ENCODE results near the gene DBP.

DBP gene

DNA sequence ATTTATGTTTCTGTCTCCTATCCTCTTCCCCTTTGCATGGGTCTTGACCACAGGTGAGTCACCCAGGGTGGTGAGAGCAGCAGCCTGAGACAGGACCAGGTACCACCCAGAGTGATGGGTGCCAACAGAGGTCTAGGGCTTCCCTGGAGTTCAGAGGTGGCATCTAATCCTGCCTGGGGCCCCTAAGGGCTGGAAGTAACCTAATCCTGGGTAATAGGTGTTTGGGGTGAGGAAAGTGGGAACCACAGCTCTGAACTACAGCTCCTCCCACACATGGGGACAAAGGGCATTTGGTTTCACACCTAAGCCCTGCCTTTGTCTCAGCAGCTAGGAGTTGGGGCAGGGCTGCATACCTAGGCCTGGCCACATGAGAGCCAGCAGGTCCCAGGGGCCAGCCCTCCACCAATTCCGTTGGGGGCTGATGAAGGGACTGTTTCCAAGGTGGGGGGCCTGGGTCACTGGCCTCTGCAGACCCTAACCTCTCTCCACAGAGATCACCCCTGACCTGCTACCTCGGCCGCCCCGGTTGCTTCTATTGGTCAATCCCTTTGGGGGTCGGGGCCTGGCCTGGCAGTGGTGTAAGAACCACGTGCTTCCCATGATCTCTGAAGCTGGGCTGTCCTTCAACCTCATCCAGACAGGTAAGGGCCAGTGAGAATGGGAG is 9.8 kb downstream of the DBP start:
- no peak for DNase-seq

GRCh38 chr19:48625891-48626327 is 11.3 kb downstream of the DBP start:
- no peak for DNase-seq

GRCh38 chr19:48624791-48625723 is 12.1 kb downstream of the DBP start:
- DNase-seq, result no peak

- DNase-seq, result peak; percentile 93
Observed at GRCh38 chr19:48624067-48624594, 13.0 kb downstream of the DBP start.

DNA sequence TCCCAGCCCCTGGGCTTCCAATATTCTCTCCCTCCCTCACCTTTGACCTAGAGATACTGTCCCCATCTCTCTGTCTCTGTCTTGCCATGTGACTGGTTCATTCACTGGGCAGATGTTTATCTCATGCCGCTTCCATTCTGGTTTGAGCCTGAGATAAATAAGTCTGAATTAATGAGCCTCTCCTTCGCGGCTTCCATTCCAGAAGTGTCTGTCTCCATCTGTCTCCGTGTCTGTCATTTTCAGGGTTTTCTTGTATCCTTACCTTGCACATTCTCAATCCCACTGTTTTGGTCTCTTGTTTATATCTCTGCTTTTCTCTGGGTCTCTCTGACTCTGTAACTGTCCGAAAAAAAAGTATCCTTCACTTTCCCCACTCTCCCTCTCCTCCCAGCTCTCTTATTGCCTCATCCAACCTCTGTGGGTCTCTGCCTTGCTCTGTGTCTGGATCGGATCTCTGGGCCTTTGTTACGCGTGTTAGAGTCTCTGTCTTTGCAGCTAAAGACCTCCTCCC is 13.6 kb downstream of the DBP start:
- no peak for DNase-seq

GRCh38 chr19:48619692-48620585 is 17.2 kb downstream of the DBP start:
- no peak for DNase-seq

DNA sequence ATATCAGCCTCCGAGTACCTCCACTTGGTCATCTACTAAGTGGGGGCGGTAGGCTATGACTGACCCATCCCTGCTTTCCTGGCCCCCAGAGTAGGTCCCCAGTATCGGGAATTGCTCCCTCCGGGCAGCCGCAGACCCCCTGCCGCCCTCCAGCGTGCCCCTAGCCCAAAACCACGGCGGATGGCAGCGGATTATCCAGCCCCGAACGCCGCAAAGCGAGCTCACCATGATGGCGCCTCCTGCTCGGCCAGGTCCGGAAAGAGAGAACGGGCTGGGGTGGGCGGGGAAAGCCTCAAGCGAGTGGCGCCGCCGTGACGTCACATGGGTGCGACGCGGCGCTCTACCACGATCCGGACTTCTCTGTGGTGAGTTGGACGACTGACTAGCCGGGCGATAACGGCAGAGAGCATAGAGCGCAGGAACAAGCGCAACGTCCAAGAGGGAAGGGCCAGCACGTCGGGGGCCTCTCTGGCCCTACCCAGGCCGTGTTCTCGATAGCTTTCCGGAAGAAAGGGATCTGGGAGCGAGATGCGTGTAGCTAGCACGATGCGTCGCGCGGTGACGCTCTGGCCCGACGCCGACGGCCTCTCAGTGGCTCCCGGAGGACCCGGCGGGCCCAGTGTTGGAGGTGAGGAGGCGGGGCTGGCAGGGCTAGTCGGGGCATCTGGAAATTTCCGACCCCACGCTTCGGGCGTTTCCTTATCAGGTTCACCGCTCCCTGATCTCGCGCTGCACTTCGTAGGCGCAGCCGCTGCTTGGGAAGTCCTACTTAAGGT is 18.1 kb downstream of the DBP start, which contains the start of the genes RPL18 and SPHK2:
RPL18 (minus strand) TSS at position 263 of the 776 bp plus-strand sequence; CDS start at position 228, 35 bp downstream.
SPHK2 (plus strand) TSS at position 591 of the 776 bp plus-strand sequence. CDS start 1,009 bp downstream, outside the sequence.
- DNase-seq, result peak; percentile 95

DNA sequence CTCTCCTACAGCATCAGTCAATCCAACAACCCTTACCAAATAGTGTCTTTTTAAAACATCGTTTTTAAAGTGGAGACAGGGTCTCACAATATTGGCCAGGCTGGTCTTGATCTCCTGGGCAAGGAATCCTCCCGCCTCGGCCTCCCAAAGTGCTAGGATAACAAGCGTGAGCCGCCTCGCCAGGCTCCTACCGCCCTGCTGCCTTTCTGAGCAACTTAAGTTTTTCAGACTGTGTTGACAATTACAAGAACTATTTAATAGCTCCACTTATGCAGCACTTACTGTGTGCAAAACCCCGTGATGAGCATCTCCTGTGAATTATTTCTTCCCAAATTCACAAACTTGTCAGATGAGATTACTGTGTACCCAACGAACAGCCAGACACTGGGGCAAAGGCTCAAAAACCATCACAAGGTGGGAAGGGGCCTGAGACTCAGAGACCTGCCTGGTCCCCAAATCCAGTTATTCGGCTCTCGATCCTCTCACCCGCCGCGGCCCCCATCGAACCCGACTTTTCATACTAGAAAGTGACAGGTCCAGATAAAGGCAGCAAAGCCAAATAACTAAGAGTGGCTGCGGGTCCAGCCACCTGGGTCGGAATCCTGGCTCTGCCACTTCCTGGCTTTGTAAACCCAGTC is 18.8 kb downstream of the DBP start:
- no peak for DNase-seq

- no peak for DNase-seq
Observed at GRCh38 chr19:48617146-48617937, 19.8 kb downstream of the DBP start.

GRCh38 chr19:48616491-48617056 is 20.6 kb downstream of the DBP start:
- no peak for DNase-seq

- DNase-seq, result no peak
Observed at GRCh38 chr19:48616041-48616436, 21.1 kb downstream of the DBP start.

DNA sequence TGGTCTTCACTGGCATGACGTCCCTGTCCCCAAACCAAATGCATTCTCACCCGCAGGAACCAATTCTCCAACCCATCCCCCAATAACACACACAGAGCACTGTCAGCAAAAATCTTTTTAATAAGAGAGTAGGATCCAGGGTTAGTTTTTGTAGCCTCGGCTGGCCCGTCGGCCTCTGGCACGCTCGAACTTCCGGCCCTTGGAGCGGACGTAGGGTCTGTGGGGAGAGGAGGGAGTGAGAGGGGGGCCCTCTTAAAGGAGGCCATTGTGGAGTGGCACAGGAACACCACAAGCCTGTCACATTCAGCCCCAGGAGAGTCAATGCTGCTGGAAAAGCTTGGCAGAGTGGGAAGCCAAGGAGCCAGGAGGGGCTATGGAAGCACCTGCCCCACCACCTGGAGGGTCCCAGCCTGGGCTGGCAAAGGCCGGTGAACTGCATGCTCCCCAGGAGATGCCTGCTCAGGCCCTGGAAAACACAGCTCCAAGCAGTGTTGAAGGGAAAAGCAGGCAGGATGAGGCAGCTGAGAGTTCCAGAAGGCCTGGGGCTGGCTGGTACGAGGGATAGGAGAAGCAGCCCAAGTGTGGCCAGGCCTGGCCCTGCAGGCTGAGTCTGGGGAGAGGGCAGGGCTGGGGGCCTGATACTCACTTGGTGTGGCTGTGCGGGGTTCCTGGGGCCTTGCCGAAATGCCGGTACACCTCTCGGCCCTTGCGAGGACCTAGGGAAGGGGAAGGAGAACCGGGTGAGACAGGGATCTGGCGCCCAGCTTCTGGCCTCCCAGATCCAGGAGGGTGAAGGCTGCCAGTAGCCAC is 21.7 kb downstream of the DBP start:
- DNase-seq, result no peak

DNA sequence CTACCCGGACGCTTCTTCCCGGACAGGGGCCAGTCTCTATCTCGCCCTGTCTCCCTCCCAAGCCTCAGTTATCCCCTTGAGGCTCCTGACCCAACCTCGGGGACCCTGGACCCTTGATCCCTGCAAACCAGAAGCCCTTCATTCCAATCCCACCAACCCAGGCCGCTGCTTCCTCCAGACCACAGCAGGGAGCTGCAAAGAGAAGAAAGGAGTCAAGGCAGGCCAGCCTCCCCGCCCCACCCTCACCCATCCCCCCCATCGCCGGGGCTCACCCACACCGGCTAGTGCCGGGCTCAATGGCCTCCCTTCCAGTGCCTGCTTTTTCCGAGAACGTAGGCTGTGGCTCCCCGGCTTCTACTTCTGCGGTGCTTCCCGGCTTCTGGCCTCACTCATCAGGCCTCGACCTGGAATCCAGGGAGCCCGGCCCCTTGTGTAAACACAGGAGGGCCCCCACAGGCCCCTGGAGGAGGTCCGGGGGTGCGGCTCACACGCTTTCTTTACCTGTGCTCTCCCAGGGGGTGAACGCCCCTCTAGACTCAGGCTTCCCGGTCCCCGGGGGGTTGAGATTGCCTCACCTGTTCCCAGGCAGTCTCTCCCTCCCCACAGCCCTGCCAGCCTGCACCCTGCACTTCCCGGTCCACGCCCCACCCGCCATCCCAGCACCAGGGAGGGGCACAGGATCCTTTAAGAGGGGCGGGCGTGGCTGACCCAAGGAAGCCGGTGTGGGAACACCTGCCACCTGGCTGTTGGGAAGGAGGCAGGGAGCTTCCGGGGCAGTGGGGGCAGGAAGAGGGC is 22.5 kb downstream of the DBP start, which contains the start of gene FAM83E:
FAM83E (minus strand) TSS at position 641 of the 795 bp plus-strand sequence. CDS start 1,704 bp downstream, outside the sequence.
- no peak for DNase-seq

DNA sequence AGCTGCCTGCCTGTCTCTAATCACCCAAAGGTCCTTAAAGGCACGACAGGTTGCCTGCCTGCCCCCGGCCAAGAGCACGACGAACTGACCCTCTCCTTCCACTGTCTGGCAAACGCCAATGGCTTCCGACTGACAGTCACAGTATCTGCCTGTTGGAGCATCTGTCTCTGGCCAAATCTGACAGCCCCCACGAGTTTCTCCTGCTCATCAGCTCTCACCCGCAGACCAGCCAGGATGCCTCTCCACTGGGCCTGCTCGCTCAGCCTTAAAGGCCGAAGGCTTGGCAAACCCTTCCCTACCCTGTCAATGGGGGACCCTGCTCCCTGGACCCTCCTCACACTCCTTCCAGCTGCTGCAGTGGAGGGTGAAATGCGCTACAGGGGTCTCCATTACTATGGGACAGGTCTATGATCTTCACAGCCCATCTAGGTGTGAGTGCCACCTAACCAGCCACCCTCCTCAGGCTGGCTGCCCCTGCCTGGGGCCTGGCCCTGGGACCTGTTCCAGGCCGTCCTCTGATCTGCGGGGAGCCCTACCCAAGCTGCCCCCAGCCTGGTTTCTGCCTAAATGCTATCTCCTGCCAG is 23.2 kb downstream of the DBP start:
- DNase-seq, result no peak

- DNase-seq, result no peak
Observed at GRCh38 chr19:48613024-48613851, 23.9 kb downstream of the DBP start.

GRCh38 chr19:48611872-48612271 is 25.3 kb downstream of the DBP start:
- no peak for DNase-seq

Data from activated T-cell treated with anti-CD3 and anti-CD28 coated beads, Interleukin-2, amount 50 U/mL, for 1 hour (primary cell).